ENCODE measurements around the gene ADAMTS13.
"Not testable (repeated sequence)": the region's sequence is repeated elsewhere in the genome, so short reads cannot be mapped to it uniquely, and the experiment has no call there.

Gene ADAMTS13

DNA sequence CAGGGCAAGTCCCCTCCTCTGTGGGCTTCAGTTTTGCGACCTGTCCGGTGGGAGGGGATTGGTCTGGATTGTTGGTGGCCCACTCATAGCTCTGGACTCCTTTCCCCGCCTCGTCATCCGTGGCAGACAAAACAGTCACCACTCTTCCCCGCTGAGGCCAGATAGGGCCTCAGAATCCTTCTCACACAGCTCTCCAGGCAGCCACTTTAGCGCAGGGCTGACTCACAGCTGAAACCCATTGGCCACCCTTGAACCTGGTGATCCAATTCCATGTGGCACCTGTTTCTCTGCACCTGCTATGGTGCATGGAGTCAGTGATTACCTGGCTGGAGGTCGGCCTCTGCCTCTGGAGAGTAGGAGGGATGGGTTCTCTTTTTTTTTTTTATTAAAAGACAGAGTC lies 21.8 kb downstream of the ADAMTS13 start:
- H3K4me3 ChIP-seq (ENCODE audit: low read length), result no peak overlapping the region
- TF ChIP-seq ZNF274 (IDR thresholded peaks at IDR 0.05; ENCODE audit: low read depth, low read length), result no peak

GRCh38 chr9:133445293-133445969 lies 23.3 kb downstream of the ADAMTS13 start:
- H3K4me3 ChIP-seq (ENCODE audit: low read length), result no peak overlapping the region
- no peak for TF ChIP-seq ZNF274 (IDR thresholded peaks at IDR 0.05; ENCODE audit: low read depth, low read length)

- TF ChIP-seq ZNF274 (IDR thresholded peaks at IDR 0.05; ENCODE audit: low read depth, low read length), result no peak
- H3K4me3 ChIP-seq (ENCODE audit: low read length), result no peak overlapping the region
Measured at GRCh38 chr9:133448487-133448972, 26.4 kb downstream of the ADAMTS13 start.

DNA sequence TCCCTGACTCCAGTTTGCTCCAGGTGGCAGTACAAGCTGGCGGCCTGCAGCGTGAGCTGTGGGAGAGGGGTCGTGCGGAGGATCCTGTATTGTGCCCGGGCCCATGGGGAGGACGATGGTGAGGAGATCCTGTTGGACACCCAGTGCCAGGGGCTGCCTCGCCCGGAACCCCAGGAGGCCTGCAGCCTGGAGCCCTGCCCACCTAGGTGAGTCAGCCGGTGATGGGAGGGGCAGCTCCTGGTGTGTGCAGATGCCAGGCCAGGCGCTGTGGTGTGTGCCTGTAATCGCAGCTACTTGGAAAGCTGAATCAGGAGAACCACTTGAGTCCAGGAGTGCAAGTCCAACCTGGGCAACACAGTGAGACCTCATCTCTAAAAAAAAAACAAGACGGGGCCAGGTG lies 27.6 kb downstream of the ADAMTS13 start:
- TF ChIP-seq ZNF274 (IDR thresholded peaks at IDR 0.05; ENCODE audit: low read depth, low read length), result no peak
- no peak overlapping the region for H3K4me3 ChIP-seq (ENCODE audit: low read length)

GRCh38 chr9:133451865-133452264 lies 29.7 kb downstream of the ADAMTS13 start:
- H3K4me3 ChIP-seq (ENCODE audit: low read length), result not testable (repeated sequence)

DNA sequence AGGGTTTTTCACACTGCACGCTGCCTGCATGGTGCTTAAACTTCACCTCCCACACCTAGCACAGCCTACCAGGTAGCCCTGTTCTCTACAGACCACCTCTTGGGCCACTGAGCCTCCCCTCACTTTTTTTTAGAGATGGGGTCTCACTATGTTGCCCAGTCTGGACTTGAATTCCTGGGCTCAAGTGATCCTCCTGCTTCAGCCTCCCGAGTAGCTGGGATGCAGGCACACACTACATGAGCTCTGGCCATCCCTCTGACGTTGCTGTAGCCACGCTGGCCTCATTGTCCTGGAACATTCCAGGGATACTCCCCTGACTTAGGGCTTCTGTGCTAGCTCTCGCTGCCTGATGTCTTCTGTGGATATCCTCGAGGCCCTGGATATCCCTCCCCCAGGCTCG lies 30.4 kb downstream of the ADAMTS13 start:
- H3K4me3 ChIP-seq (ENCODE audit: low read length), result no peak overlapping the region
- no peak for TF ChIP-seq ZNF274 (IDR thresholded peaks at IDR 0.05; ENCODE audit: low read depth, low read length)

- no peak for TF ChIP-seq ZNF274 (IDR thresholded peaks at IDR 0.05; ENCODE audit: low read depth, low read length)
- no peak overlapping the region for H3K4me3 ChIP-seq (ENCODE audit: low read length)
Measured at GRCh38 chr9:133453651-133454050, 31.5 kb downstream of the ADAMTS13 start.

- no peak overlapping the region for H3K4me3 ChIP-seq (ENCODE audit: low read length)
- TF ChIP-seq ZNF274 (IDR thresholded peaks at IDR 0.05; ENCODE audit: low read depth, low read length), result no peak
Measured at GRCh38 chr9:133454325-133454724, 32.2 kb downstream of the ADAMTS13 start.

DNA sequence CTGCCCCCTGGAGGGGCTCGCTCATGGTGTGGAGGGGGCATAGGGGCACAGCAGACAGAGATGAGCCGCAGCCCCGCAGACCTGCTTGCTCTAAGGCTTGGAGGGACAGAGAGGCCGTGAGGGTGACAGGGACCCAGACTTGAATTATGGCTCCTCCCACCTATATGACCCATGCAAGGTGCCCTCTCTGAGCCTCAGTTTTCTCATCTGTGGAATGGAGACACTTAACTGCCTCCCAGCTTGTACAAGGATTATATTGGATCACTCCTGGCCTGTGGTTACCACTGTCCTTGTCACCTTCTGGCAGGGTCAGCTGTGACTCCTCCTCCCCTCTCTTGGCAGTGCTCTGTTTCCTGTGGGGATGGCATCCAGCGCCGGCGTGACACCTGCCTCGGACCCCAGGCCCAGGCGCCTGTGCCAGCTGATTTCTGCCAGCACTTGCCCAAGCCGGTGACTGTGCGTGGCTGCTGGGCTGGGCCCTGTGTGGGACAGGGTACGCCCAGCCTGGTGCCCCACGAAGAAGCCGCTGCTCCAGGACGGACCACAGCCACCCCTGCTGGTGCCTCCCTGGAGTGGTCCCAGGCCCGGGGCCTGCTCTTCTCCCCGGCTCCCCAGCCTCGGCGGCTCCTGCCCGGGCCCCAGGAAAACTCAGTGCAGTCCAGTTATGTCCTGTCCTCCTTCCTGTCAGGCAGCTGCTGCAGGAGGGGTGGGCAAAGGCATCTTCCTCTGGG lies 32.9 kb downstream of the ADAMTS13 start:
- no peak overlapping the region for H3K4me3 ChIP-seq (ENCODE audit: low read length)
- no peak for TF ChIP-seq ZNF274 (IDR thresholded peaks at IDR 0.05; ENCODE audit: low read depth, low read length)

DNA sequence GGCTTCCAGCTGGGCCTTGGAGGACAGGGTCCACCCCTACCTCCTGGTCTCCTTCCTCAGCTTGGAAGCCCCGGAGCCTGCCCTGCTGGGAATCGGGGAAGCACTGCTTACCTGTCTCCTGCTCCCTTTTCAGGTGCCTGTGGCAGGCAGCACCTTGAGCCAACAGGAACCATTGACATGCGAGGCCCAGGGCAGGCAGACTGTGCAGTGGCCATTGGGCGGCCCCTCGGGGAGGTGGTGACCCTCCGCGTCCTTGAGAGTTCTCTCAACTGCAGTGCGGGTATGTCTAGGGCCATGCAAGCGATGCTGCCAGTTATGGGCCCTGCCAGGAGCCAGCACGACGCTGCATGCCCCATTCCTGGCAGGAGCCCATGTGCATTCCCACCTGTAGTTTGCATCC lies 33.8 kb downstream of the ADAMTS13 start:
- no peak for TF ChIP-seq ZNF274 (IDR thresholded peaks at IDR 0.05; ENCODE audit: low read depth, low read length)
- no peak overlapping the region for H3K4me3 ChIP-seq (ENCODE audit: low read length)

- no peak overlapping the region for H3K4me3 ChIP-seq (ENCODE audit: low read length)
- no peak for TF ChIP-seq ZNF274 (IDR thresholded peaks at IDR 0.05; ENCODE audit: low read depth, low read length)
Measured at GRCh38 chr9:133456409-133456808, 34.2 kb downstream of the ADAMTS13 start.

DNA sequence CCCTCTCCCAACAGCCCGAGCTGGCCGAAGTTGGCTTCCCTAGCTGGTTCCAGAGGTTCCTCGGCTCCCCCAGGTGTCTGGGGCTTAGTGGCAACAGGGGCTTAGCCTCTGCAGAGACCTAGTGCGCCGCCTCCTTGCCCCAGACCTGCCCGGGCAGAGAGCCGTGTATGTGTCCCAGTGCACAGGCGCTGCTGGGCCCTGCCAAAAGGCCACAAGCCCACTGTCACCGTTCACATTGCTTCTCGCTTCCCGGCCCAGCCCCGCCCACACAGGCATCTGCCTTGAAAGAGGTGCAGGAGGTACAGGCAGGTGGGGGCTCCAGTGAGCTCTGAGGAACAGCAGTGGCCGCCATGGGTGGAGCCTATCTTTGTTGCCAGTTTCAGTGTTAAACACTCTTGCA lies 35.1 kb downstream of the ADAMTS13 start:
- no peak overlapping the region for H3K4me3 ChIP-seq (ENCODE audit: low read length)
- no peak for TF ChIP-seq ZNF274 (IDR thresholded peaks at IDR 0.05; ENCODE audit: low read depth, low read length)

DNA sequence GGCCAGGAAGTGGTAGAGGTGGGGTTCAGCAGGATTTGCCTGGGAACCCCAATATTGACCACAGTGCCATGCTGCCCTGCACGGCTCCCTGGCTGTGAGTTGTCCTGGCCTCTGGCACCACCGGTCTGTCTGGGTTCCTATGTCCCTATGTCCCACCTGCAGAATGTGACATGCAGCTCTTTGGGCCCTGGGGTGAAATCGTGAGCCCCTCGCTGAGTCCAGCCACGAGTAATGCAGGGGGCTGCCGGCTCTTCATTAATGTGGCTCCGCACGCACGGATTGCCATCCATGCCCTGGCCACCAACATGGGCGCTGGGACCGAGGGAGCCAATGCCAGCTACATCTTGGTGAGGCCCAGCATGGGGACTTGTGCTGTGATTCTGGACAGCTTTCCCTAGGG lies 35.6 kb downstream of the ADAMTS13 start:
- no peak for TF ChIP-seq ZNF274 (IDR thresholded peaks at IDR 0.05; ENCODE audit: low read depth, low read length)
- no peak overlapping the region for H3K4me3 ChIP-seq (ENCODE audit: low read length)

- H3K4me3 ChIP-seq (ENCODE audit: low read length), result no peak overlapping the region; the same call in 1 of the 2 replicates
- TF ChIP-seq ZNF274 (IDR thresholded peaks at IDR 0.05; ENCODE audit: low read depth, low read length), result no peak
Measured at GRCh38 chr9:133458643-133459312, 36.6 kb downstream of the ADAMTS13 start.

Data from GM08714 (cell line).